Spleen (tissue), 11 donors: ENCODE results near the gene ISM2. TPM values are rescaled to one million over a fixed set of nuclear protein-coding genes. Genes with fewer than 3 reads are reported as not detected.

ENCODE experiments used
- DNase-seq: peaks from one replicate; pipeline ENCODE4 v3.0.0-alpha.2; 2020
- H3K27ac ChIP-seq, 8 donors: fragments of 200-600 bp; sonication (generic) in 7 of 8; 1 replicate in 4 of 8; 2 replicates in 4 of 8; pipeline versions ENCODE4 v1.5.0 to v1.8.0; 2016 to 2021; ENCODE audit warnings: inconsistent platforms in 4 of 8, mild to moderate bottlenecking in 4 of 8, moderate library complexity in 1 of 8
- H3K27me3 ChIP-seq, 7 donors: fragments of 200-600 bp; sonication (generic) in 6 of 7; replicated peaks in 1 of 7; 1 replicate in 4 of 7; 2 replicates in 3 of 7; pipeline versions ENCODE4 v1.5.0 to v1.8.0; 2016 to 2021; ENCODE audit warnings: inconsistent platforms in 3 of 7, mild to moderate bottlenecking in 1 of 7
- H3K36me3 ChIP-seq, 6 donors: fragments of 200-600 bp; sonication (generic) in 5 of 6; 1 replicate in 4 of 6; 2 replicates in 2 of 6; pipeline versions ENCODE4 v1.5.0 to v1.8.0; 2016 to 2021; ENCODE audit warnings: inconsistent platforms in 2 of 6
- H3K4me1 ChIP-seq, 6 donors: fragments of 200-600 bp; sonication (generic) in 5 of 6; 1 replicate in 3 of 6; 2 replicates in 3 of 6; pipeline versions ENCODE4 v1.5.0 to v1.8.0; 2016 to 2021; ENCODE audit warnings: inconsistent platforms in 3 of 6
- H3K4me3 ChIP-seq, 8 donors: fragments of 200-600 bp; sonication (generic) in 7 of 8; 1 replicate in 4 of 8; 2 replicates in 4 of 8; pipeline versions ENCODE4 v1.5.0 to v1.8.0; 2016 to 2021; ENCODE audit warnings: inconsistent platforms in 4 of 8, mild to moderate bottlenecking in 4 of 8, moderate library complexity in 2 of 8
- H3K9me3 ChIP-seq, 8 donors: fragments of 200-600 bp; sonication (generic) in 7 of 8; 1 replicate in 4 of 8; 2 replicates in 4 of 8; pipeline versions ENCODE4 v1.5.0 to v1.8.0; 2016 to 2021; ENCODE audit warnings: inconsistent platforms in 4 of 8
- CTCF ChIP-seq, 11 experiments: fragments of 200-600 bp in 7 of 11; fragments of 450-650 bp in 4 of 11; sonication (generic) in 4 of 11; IDR thresholded peaks in 8 of 11; conservative IDR thresholded peaks in 3 of 11; 1 replicate in 7 of 11; 2 replicates in 4 of 11; pipeline versions ENCODE4 v1.4.0 to v1.8.0; 2016 to 2021; ENCODE audit warnings: antibody characterized with exemption in 11 of 11, inconsistent platforms in 4 of 11, mild to moderate bottlenecking in 1 of 11
- POLR2A ChIP-seq, 3 donors: fragments of 450-650 bp; IDR thresholded peaks; one replicate each; pipeline ENCODE4 v1.5.1; 2017; ENCODE audit warnings: antibody characterized with exemption in 3 of 3, mild to moderate bottlenecking in 1 of 3
- POLR2AphosphoS5 ChIP-seq, 3 donors: sonication (generic); formaldehyde crosslinking; IDR thresholded peaks; one replicate each; pipeline ENCODE4 v1.5.1; 2017; ENCODE audit warnings: antibody characterized with exemption in 3 of 3
- WGBS, 5 donors: extraction: QIAGEN DNeasy Blood & Tissue Kit in 3 of 5; methylation state at CpG; one replicate each; pipeline versions ENCODE4 v1.1.5 to v1.1.7; 2013 to 2018; 5-methylcytosine and 5-hydroxymethylcytosine counted together
- intact Hi-C: fragments of 100-400 bp; cut with DNase I; formaldehyde crosslinking; loops from one replicate; pipeline ENCODE4 v1.15.0; 2023; ENCODE audit warnings: low total_unique reads
- polyA plus RNA-seq, 3 donors: library from polyadenylated mRNA; stranded (reverse); fragments of 200-250 nt; gene quantifications; one replicate each; pipeline ENCODE4 v1.2.1, GENCODE V29; 2013
- total RNA-seq, 7 donors: library from RNA; depleted of rRNA in 3 of 7; stranded (reverse); fragments of >200 nt in 3 of 7; fragmentation: NEBNext Ultra II Directional in 4 of 7; extraction: Animal tissue kit (Norgen Biotek cat#: 25700) in 4 of 7; gene quantifications; one replicate each; pipeline versions ENCODE4 v1.1.0 to v1.2.1, GENCODE V29; 2016 to 2021
- donor health status: healthy with polysubstance abuse.
- donor health status: DM: no; HTN: no; CAD: no; lungs with moderate emphysema.
- donor health status: DM: no; HTN: no; CAD: no.
- donor health status: Bipolar disorder and iron deficiency.
- donor health status: healthy.
- donor health status: DM: no; HTN: no; CAD: no.
- donor health status: DM: yes; HTN: yes; CAD: no.

Gene ISM2
- total and polyA plus RNA-seq, 10 donors: 0.13 to 0.56 (median 0.43) TPM; not detected in 5

DNA sequence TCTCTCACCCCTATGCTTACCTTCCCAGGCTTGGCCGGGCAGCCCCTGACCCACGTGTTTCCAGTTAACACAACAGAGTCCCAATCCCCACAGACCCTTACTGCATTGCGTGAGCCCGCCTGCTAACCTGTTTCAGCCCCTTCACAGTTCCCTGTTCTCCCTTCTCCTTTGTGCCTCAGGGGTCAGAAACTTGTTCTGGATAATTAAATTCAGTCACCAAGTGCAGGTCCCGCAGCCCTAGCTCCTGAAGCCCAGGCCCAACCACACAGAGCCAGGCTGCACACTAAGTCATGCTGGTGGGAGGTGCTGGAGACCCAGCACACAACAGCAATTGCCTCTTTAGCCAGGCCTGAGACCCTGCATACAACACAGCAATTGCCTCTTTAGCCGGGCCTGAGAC lies 9.6 kb downstream of the ISM2 start:
- Histone ChIP-seq H3K27ac (no peak overlapping the region), H3K27me3 (no peaks in the 10 kb centered on the region), H3K4me3 (no peak overlapping the region), H3K4me1 (no peaks in the 10 kb centered on the region), H3K9me3 (no peaks in the 10 kb centered on the region), H3K36me3 (no peaks in the 10 kb centered on the region)
- WGBS, 5 donors: 88 to 96% (median 89%) methylated on average over 6 of the region's 6 CpGs
- DNase-seq: peak; percentile 23
- intact Hi-C loops: no loop called here
- no peak for TF ChIP-seq POLR2AphosphoS5 (IDR thresholded peaks at IDR 0.05)
- no peak for TF ChIP-seq CTCF (IDR thresholded peaks at IDR 0.05 in 8 of 11, conservative IDR thresholded peaks at IDR 0.05 in 3 of 11)
- TF ChIP-seq POLR2A (IDR thresholded peaks at IDR 0.05): no peak

DNA sequence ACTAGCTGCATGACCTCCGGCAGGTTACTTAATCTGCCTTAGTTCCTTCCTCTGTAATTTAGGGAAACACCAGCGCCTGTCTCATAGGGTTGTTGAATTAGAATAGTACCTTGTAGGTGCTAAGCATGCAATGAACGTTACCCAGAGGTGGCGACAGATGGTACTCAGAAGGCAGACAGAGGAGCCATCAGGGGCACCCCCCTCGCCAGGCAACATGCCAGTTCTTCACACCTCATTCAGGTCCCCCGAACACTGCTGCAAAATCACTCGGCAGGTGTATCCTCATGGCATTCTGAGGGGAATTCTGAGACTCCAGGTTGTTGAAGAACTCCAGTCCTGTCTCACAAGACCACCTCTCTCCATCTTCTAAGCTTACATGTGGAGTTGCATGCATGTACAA lies 10.1 kb downstream of the ISM2 start:
- 71 to 85% (median 79%) methylated on average over 7 of the region's 7 CpGs for WGBS, 5 donors
- DNase-seq: peak; percentile 10
- intact Hi-C loops: no loop called here
- no peaks in the 10 kb centered on the region for H3K9me3 ChIP-seq
- H3K4me3 ChIP-seq: no peak overlapping the region
- H3K27ac ChIP-seq: no peak overlapping the region
- no peaks in the 10 kb centered on the region for H3K4me1 ChIP-seq
- TF ChIP-seq CTCF (IDR thresholded peaks at IDR 0.05 in 8 of 11, conservative IDR thresholded peaks at IDR 0.05 in 3 of 11): no peak
- TF ChIP-seq POLR2AphosphoS5 (IDR thresholded peaks at IDR 0.05): no peak
- TF ChIP-seq POLR2A (IDR thresholded peaks at IDR 0.05): no peak
- no peaks in the 10 kb centered on the region for H3K36me3 ChIP-seq
- no peaks in the 10 kb centered on the region for H3K27me3 ChIP-seq

GRCh38 chr14:77485901-77486678 lies 12.5 kb downstream of the ISM2 start:
- no peak for DNase-seq
- H3K36me3 ChIP-seq: no peaks in the 10 kb centered on the region
- 84 to 95% (median 93%) methylated on average over 6 to 7 of the region's 7 CpGs for WGBS, 5 donors
- H3K27ac ChIP-seq: no peak overlapping the region
- H3K9me3 ChIP-seq: no peaks in the 10 kb centered on the region
- TF ChIP-seq POLR2A (IDR thresholded peaks at IDR 0.05) (no peak), CTCF (IDR thresholded peaks at IDR 0.05 in 8 of 11, conservative IDR thresholded peaks at IDR 0.05 in 3 of 11) (no peak), POLR2AphosphoS5 (IDR thresholded peaks at IDR 0.05) (no peak)
- H3K4me1 ChIP-seq: no peaks in the 10 kb centered on the region
- no peaks in the 10 kb centered on the region for H3K27me3 ChIP-seq
- intact Hi-C loops: no loop called here
- no peak overlapping the region for H3K4me3 ChIP-seq

DNA sequence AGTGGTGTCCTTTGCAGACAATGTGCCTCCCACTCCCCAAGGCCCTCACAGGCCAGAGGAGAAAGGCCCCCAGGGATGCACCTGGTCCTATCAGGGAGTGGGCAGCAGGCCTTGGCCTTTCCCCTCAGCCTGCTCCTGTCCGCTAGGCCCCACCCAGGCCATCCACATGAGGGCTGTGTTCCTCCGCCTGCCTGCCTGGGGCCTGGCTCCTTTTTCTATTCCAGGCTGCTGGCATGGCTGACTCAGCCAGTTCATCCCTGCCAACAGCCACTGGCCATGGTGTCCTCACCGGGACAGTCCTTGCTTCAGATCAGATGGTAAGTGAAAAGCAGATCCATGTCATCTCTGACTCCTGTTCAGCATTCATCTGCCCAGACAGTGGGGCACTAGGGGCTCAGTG lies 13.4 kb downstream of the ISM2 start:
- intact Hi-C loops: no loop called here
- TF ChIP-seq POLR2A (IDR thresholded peaks at IDR 0.05) (no peak), POLR2AphosphoS5 (IDR thresholded peaks at IDR 0.05) (no peak), CTCF (IDR thresholded peaks at IDR 0.05 in 8 of 11, conservative IDR thresholded peaks at IDR 0.05 in 3 of 11) (no peak)
- Histone ChIP-seq H3K36me3 (no peaks in the 10 kb centered on the region), H3K4me3 (no peak overlapping the region), H3K4me1 (no peaks in the 10 kb centered on the region), H3K27ac (no peak overlapping the region), H3K9me3 (no peaks in the 10 kb centered on the region), H3K27me3 (no peaks in the 10 kb centered on the region)
- WGBS, 5 donors: 78 to 93% (median 84%) methylated on average over 2 to 3 of the region's 3 CpGs
- peak; percentile 57 for DNase-seq
